Endothelial cell of umbilical vein (primary cell): ENCODE results near the gene TLE1.

Source experiments
- EZH2 ChIP-seq: IDR thresholded peaks from 2 replicates; pipeline ENCODE4 v1.6.1; 2012; ENCODE audit warnings: borderline replicate concordance, low read depth, mild to moderate bottlenecking, moderate library complexity, low read length, inconsistent platforms; ENCODE audit not compliant: severe bottlenecking
- GATA2 ChIP-seq: IDR thresholded peaks from 2 replicates; pipeline ENCODE4 v1.7.0; 2011; ENCODE audit warnings: low read depth, mild to moderate bottlenecking, moderate library complexity, mixed read lengths, low read length; ENCODE audit not compliant: insufficient read length, insufficient read depth
- JUN ChIP-seq: IDR thresholded peaks from 2 replicates; pipeline ENCODE4 v1.6.1; 2011; ENCODE audit warnings: borderline replicate concordance, low read depth; ENCODE audit not compliant: insufficient read length, insufficient read depth
- MYC ChIP-seq: IDR thresholded peaks from one replicate; pipeline ENCODE4 v1.6.1; 2011; ENCODE audit warnings: mild to moderate bottlenecking, low read depth, low read length
- POLR2A ChIP-seq: IDR thresholded peaks from 2 replicates; pipeline ENCODE4 v1.6.1; 2012; ENCODE audit warnings: low read depth, mild to moderate bottlenecking, control low read depth, low read length
- POLR2AphosphoS5 ChIP-seq: IDR thresholded peaks from 2 replicates; pipeline ENCODE4 v1.6.1; 2012; ENCODE audit warnings: low read depth, mild to moderate bottlenecking, control low read depth, low read length, moderate library complexity; ENCODE audit not compliant: insufficient read depth
- TF ChIP-seq, protein P1 (sequence below), 2 donors: IDR thresholded peaks; 1 replicate in 1 of 2; 2 replicates in 1 of 2; pipeline ENCODE4 v1.5.1; 2011; ENCODE audit warnings: low read length in 2 of 2, mild to moderate bottlenecking in 2 of 2, moderate library complexity in 2 of 2, control low read depth in 1 of 2, inconsistent platforms in 1 of 2, low read depth in 1 of 2; ENCODE audit not compliant: insufficient read depth in 1 of 2; ENCODE audit errors: extremely low read depth in 1 of 2
- TF ChIP-seq, protein P2 (sequence below): IDR thresholded peaks from 2 replicates; pipeline ENCODE4 v1.6.1; 2011; ENCODE audit not compliant: insufficient read depth, insufficient read length

DNA sequence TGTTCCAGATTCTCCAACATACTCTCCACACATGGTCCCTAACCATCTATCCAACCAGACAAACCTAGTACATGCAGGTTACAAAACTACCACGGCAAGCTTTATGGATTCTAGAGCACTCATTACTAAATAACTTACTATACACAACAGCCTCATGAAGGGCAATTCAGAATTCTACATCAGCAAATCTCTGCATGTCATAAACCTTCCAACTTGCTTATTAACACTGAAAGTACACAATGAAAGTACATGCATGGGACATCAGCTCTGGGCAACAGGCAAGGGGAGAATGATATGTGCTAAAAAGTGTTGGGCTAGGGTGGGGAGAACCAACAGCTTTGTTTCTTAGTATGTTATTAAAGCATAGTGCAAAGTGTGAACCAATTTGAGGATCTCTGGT lies 70.4 kb downstream of the TLE1 start:
- no peak for TF ChIP-seq POLR2A
- TF ChIP-seq, protein P1, sequence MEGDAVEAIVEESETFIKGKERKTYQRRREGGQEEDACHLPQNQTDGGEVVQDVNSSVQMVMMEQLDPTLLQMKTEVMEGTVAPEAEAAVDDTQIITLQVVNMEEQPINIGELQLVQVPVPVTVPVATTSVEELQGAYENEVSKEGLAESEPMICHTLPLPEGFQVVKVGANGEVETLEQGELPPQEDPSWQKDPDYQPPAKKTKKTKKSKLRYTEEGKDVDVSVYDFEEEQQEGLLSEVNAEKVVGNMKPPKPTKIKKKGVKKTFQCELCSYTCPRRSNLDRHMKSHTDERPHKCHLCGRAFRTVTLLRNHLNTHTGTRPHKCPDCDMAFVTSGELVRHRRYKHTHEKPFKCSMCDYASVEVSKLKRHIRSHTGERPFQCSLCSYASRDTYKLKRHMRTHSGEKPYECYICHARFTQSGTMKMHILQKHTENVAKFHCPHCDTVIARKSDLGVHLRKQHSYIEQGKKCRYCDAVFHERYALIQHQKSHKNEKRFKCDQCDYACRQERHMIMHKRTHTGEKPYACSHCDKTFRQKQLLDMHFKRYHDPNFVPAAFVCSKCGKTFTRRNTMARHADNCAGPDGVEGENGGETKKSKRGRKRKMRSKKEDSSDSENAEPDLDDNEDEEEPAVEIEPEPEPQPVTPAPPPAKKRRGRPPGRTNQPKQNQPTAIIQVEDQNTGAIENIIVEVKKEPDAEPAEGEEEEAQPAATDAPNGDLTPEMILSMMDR (IDR thresholded peaks at IDR 0.05; ENCODE audit: extremely low read depth in 1 of 2, insufficient read depth in 1 of 2, low read depth in 1 of 2, low read length in 2 of 2) = no peak
- TF ChIP-seq POLR2AphosphoS5 = no peak
- TF ChIP-seq EZH2 = no peak
- no peak for TF ChIP-seq GATA2
- TF ChIP-seq, protein P2, sequence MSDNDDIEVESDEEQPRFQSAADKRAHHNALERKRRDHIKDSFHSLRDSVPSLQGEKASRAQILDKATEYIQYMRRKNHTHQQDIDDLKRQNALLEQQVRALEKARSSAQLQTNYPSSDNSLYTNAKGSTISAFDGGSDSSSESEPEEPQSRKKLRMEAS = no peak
- no peak for TF ChIP-seq JUN
- TF ChIP-seq MYC = no peak
